ENCODE data around the gene COPS6.

DNA sequence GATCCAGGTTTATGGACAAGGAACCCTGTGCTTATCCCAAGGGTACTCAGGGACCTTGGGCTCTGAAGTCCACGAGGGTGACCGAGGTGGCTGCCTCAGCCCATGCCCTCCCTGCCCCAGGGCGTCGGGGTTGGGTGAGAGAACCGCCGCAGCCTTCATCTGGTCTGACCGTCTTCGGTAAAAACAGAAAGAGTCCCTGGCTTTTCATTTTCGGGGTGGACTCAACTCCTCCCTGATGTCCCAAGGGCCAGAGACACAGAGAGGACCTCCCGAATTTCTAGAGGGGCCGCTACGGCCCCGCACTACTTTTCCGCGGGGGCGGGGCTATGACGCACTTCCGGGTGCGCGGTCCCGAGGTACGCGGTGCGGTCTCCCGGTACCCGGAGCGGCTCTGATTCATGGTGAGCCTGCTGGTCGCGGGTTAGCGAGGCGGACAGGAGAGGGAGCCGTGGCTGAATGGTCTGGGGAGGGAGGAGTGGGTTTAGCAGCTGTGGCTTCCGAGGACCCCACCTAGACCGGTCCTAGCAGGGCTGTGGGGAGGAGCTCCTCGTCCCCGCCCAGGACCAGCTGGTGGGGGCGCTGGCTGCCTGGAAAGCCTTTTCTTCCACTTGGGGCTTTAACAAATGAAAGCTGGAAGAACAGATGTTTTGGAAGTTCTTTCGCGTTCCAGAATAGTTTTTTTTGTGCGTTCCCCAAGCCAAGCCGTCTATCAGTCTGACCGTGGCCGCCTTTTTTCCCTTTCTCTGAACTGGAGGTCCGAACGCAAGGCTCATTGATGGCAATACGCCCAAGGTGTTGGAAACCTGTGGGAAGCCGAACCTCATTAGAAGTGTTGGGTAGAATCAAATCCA, 39.1 kb upstream of the COPS6 start, which contains the start of gene ZSCAN21:
- TF ChIP-seq, protein P1, sequence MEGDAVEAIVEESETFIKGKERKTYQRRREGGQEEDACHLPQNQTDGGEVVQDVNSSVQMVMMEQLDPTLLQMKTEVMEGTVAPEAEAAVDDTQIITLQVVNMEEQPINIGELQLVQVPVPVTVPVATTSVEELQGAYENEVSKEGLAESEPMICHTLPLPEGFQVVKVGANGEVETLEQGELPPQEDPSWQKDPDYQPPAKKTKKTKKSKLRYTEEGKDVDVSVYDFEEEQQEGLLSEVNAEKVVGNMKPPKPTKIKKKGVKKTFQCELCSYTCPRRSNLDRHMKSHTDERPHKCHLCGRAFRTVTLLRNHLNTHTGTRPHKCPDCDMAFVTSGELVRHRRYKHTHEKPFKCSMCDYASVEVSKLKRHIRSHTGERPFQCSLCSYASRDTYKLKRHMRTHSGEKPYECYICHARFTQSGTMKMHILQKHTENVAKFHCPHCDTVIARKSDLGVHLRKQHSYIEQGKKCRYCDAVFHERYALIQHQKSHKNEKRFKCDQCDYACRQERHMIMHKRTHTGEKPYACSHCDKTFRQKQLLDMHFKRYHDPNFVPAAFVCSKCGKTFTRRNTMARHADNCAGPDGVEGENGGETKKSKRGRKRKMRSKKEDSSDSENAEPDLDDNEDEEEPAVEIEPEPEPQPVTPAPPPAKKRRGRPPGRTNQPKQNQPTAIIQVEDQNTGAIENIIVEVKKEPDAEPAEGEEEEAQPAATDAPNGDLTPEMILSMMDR (IDR thresholded peaks at IDR 0.05), result no peak
- no peak for TF ChIP-seq EZH2 (IDR thresholded peaks at IDR 0.05; ENCODE audit: borderline replicate concordance, insufficient read depth, low read depth, low read length, poor library complexity, severe bottlenecking)
